Measurements from ENCODE around the gene FCSK. TPM values are rescaled to one million over a fixed set of nuclear protein-coding genes. Genes with fewer than 3 reads are reported as not detected.

FCSK gene
- total and polyA plus RNA-seq, 2 of the 13 experiments (the other 11 are each of a cell fraction or from before 2014, with no cell fraction given) = 9.1 to 19.2 TPM

GRCh38 chr16:70437017-70437581, 17.3 kb upstream of the FCSK start (continued):
- TF ChIP-seq PAXIP1 (CRISPR knock-in tag; conservative IDR thresholded peaks at IDR 0.05) (peak; percentile 27; the same call in 1 of the 2 replicates), BORCS8-MEF2B (CRISPR knock-in tag; IDR thresholded peaks at IDR 0.05) (no peak), RNF219 (CRISPR knock-in tag; IDR thresholded peaks at IDR 0.05) (no peak), ZNF749 (CRISPR knock-in tag; IDR thresholded peaks at IDR 0.05; ENCODE audit: borderline replicate concordance) (no peak), FOXP4 (CRISPR knock-in tag; IDR thresholded peaks at IDR 0.05) (peak; percentile 39), ATF6 (CRISPR knock-in tag; conservative IDR thresholded peaks at IDR 0.05) (no peak), ARID2 (CRISPR knock-in tag; IDR thresholded peaks at IDR 0.05; ENCODE audit: borderline replicate concordance) (no peak), NFATC3 (CRISPR knock-in tag; IDR thresholded peaks at IDR 0.05) (no peak), ELF4 (CRISPR knock-in tag; IDR thresholded peaks at IDR 0.05; ENCODE audit: borderline replicate concordance) (no peak), ZBTB7B (CRISPR knock-in tag; IDR thresholded peaks at IDR 0.05) (no peak; the same call in 1 of the 2 replicates), SSRP1 (CRISPR knock-in tag; IDR thresholded peaks at IDR 0.05) (0 out of 2 replicates have a peak, but pooled peaks have one; percentile 82), ZNF337 (CRISPR knock-in tag; IDR thresholded peaks at IDR 0.05; ENCODE audit: borderline replicate concordance, low read depth) (no peak), TCF12 (IDR thresholded peaks at IDR 0.05) (no peak), TCF12 (CRISPR knock-in tag; IDR thresholded peaks at IDR 0.05) (no peak)
- TF ChIP-seq, protein P1, sequence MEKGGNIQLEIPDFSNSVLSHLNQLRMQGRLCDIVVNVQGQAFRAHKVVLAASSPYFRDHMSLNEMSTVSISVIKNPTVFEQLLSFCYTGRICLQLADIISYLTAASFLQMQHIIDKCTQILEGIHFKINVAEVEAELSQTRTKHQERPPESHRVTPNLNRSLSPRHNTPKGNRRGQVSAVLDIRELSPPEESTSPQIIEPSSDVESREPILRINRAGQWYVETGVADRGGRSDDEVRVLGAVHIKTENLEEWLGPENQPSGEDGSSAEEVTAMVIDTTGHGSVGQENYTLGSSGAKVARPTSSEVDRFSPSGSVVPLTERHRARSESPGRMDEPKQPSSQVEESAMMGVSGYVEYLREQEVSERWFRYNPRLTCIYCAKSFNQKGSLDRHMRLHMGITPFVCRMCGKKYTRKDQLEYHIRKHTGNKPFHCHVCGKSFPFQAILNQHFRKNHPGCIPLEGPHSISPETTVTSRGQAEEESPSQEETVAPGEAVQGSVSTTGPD (CRISPR knock-in tag; IDR thresholded peaks at IDR 0.05) = no peak
- TF ChIP-seq, protein P2, sequence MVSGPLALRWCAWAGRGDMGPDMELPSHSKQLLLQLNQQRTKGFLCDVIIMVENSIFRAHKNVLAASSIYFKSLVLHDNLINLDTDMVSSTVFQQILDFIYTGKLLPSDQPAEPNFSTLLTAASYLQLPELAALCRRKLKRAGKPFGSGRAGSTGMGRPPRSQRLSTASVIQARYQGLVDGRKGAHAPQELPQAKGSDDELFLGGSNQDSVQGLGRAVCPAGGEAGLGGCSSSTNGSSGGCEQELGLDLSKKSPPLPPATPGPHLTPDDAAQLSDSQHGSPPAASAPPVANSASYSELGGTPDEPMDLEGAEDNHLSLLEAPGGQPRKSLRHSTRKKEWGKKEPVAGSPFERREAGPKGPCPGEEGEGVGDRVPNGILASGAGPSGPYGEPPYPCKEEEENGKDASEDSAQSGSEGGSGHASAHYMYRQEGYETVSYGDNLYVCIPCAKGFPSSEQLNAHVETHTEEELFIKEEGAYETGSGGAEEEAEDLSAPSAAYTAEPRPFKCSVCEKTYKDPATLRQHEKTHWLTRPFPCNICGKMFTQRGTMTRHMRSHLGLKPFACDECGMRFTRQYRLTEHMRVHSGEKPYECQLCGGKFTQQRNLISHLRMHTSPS (CRISPR knock-in tag; IDR thresholded peaks at IDR 0.05; ENCODE audit: low read depth) = no peak

Data from HepG2 (cell line).